ENCODE data around the gene BRICD5.

- TF ChIP-seq CTCF (IDR thresholded peaks at IDR 0.05) (no peak), EP300 (IDR thresholded peaks at IDR 0.05) (no peak), POLR2A (IDR thresholded peaks at IDR 0.05) (no peak), POLR2AphosphoS5 (IDR thresholded peaks at IDR 0.05) (no peak)
Measured at GRCh38 chr16:2180461-2180860, 30.2 kb downstream of the BRICD5 start.
